GM18868 (cell line): ENCODE measurements around the gene PPP5C.
"Not testable (repeated sequence)": the region's sequence is repeated elsewhere in the genome, so short reads cannot be mapped to it uniquely, and the experiment has no call there.

Experiments used
- ATAC-seq: cut with Tn5 transposase; IDR thresholded peaks from one replicate; pipeline ENCODE4 v1.9.1; 2021; ENCODE audit warnings: mild to moderate bottlenecking, moderate library complexity; ENCODE audit not compliant: unreplicated experiment

The PPP5C gene

GRCh38 chr19:46384396-46384795 is 37.5 kb downstream of the PPP5C start:
- no peak for ATAC-seq

GRCh38 chr19:46385636-46386035 is 38.7 kb downstream of the PPP5C start:
- ATAC-seq, result no peak

DNA sequence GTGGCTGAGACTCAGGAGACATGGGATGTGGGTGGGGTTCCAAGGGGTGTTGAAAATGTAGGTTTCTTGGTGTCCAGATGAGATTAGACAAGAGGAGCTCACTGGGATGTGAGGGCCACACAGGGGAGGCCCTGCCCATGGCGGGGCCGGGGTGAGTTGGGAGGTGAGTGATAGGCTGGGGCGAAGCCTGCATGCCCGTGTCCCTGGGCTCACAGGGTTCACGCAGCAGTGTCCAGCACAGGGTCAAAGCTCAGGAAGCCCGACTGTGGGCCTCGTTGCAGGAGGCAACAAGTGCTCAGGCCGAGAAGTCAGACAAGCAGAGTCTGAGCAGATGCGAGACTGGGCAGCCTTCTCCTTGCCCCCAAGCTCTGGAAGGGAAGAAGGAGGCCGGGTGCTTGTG is 39.3 kb downstream of the PPP5C start:
- no peak for ATAC-seq

GRCh38 chr19:46386996-46387712 is 40.3 kb downstream of the PPP5C start:
- ATAC-seq, result no peak

DNA sequence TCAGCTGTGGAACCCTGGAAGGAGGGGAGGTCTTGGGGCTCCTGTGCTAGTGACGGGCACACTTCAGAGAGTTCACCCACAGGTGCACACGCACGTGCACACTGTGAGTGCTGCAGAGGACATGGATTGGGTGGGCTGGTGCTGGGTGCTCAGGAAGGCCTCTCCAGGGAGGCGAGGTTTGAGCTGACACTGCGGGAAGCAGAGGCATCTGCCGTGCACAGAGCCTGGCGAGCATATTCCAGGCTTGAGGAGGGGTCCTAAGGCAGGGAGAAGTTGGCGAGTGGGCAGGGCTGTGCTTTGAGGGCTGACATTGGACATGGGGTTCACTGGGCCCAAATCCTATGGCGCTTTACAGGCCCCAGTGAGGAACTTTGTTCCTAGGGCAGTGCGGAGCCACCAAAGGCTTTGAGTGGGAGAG is 40.8 kb downstream of the PPP5C start:
- no peak for ATAC-seq

DNA sequence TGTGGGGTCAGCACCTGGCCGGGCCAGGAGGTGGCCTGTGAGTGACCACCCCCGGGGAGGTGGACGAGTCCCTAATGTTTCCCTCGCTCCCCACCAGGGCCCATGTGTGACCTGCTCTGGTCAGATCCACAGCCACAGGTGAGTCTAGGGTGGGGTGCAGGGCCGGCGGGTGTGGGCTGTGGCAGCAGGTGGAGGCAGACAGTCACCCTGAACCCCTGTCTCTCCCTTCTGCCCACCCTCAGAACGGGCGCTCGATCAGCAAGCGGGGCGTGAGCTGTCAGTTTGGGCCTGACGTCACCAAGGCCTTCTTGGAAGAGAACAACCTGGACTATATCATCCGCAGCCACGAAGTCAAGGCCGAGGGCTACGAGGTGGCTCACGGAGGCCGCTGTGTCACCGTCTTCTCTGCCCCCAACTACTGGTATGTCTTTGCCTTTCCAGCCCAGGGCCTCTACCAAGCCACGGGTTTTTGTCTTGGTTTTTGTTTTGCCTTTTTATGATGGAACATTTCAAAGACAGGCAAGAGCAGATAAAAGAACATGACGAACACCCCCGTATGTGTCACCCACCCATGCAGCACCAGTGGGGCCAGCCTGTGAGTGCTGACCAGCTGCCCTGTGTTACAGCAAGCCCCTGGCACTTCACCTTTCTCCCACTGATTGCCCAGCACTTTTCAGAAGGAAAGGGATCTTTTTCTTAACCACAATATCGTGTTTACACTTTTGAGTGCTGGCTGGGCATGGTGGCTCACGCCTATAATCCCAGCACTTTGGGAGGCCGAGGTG is 41.6 kb downstream of the PPP5C start:
- no peak for ATAC-seq

DNA sequence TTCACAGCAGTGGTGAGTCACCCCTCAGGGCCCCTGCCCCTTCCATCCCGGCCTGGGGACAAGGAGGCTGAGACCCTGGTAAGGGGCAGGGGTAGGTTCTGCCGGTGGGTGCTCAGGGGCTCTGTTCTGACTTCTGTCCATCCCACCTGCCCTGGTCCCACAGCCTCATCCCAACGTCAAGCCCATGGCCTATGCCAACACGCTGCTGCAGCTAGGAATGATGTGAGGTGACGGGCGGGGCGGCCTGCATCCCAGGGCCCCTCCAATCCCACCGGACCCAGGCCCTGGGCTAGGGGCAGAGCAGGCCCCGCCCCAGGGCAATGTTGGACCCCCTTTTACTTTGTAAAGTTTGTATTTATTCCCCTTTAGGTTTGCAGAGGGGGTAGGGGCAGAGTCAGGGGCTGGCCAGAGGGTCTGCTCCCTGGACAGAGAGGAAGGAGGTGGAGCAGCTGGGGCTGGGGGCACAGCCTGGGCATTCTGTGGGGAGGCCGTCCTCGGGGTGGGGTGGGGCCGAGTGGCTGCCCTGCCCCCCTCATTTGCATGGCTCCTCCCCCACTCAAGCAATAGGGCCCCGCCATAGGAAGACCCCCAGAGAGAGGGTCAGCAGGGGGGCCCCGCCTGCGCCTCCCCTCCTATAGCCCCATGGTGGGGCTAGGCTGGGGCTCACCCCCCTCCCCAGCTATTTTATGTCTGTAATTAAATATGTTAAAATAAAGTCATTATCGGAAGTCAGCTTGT is 43.4 kb downstream of the PPP5C start:
- ATAC-seq, result no peak

GRCh38 chr19:46390866-46391265 is 44.0 kb downstream of the PPP5C start:
- ATAC-seq, result no peak

DNA sequence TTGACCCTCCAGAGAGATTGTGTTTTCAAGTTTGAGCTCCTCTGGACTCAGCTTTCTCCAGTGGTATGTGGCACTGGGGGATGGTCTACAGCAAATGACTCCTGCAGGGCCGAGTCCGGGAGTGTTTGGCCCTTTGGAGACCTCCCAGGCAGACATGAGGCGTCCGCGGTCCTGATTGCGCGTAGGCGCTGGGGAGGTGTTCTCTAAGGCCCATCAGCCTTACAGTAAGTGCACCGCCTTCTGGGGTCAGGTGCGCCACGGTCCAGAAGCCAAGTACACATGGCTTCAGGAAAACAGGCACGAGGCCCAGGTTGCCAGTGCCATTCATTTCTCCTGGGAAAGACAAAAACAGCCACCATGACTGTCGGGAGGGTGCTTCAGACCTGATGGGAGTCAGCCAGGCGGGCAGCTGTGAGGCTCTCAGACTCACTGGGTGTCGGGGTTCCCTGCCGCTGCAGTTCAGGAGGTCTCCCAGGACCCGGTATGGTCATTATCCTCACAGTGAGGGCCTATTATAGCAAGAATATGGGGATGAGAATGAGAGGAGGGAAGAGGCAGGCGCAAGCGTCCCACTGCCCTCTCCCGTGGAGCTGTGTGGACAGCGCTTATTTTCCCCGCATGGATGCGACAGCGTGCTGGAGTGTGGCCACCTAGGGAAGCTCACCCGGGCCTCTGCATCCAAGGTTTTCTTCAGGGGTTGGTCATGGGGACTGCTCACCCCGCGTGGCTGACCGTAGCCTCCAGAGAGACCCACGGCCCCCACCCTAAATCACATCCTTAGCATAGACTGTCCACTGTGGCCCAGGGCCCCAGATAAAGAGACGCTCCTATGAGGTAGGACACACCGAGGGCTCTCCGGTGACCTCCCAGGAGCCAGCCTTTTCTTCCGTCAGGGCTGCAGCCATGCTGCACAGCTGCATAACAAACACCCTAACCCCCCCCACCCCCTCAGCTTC is 44.7 kb downstream of the PPP5C start:
- no peak for ATAC-seq

DNA sequence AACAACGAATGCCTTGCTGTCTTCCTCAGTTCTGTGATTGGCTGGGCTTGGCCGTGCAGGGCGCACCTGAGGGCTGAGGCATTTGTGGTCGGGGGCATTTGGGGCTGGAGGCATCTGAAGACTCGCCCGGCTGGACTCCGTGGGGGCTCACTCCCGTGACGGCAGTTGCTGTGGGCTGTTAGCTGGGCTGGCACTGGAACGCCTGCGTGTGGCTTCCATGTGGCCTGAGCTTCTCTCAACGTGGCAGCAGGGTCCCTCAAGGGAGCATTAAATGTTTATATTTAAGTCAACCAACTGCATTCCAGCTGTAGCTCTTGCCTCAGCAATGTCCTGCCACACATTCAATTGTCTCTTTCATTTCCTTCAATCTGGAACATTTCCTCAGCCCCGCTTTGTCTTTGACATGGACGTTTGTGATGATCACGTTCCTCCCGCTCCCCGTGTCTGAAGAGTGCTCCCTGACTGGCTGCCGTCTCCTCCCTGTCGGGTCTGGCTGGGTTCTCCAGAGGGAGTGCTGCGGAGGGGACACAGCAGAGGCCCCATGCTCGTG is 45.4 kb downstream of the PPP5C start:
- ATAC-seq, result no peak

GRCh38 chr19:46392837-46393236 is 46.0 kb downstream of the PPP5C start:
- ATAC-seq, result no peak

GRCh38 chr19:46393456-46394401 is 46.8 kb downstream of the PPP5C start:
- ATAC-seq, result no peak

- no peak for ATAC-seq
Measured at GRCh38 chr19:46394402-46394797, 47.5 kb downstream of the PPP5C start.

GRCh38 chr19:46397801-46398479 is 51.1 kb downstream of the PPP5C start:
- not testable (repeated sequence) for ATAC-seq

- no peak for ATAC-seq
Measured at GRCh38 chr19:46402725-46403124, 55.8 kb downstream of the PPP5C start.

- ATAC-seq, result no peak
Measured at GRCh38 chr19:46404055-46404752, 57.3 kb downstream of the PPP5C start.

- no peak for ATAC-seq
Measured at GRCh38 chr19:46404753-46405468, 58.0 kb downstream of the PPP5C start.
